SK-N-SH (cell line): ENCODE results near the gene NPAS3.

ENCODE experiments used
- CHD2 ChIP-seq: fragments of 150-350 bp; IDR thresholded peaks from 2 replicates; pipeline ENCODE4 v1.6.1; 2018; ENCODE audit warnings: low read length; ENCODE audit not compliant: partially characterized antibody
- TF ChIP-seq, protein P1 (sequence below): fragments of 200-600 bp; sonication (generic); IDR thresholded peaks from 2 replicates; pipeline ENCODE4 v1.6.1; 2017; ENCODE audit warnings: antibody characterized with exemption, mild to moderate bottlenecking, moderate library complexity

DNA sequence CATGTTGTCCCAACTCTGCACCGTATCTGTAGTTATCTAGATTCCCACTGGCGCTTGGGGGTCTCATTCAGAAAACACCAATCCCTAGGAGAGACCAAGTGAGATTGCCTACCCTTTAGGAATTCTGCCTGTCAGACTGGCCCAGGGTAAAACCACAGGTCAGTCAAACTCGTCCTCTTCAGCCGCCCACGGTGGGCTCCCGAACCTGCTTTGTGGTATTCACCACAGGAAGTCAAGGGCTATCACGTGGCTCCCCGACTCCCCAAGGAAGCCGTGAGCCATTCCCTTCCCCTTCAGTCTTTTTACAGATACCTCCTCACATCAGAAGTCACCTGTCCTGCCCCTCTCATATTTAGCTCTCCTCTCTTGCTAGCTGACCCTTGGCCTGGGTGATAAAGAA, 852.3 kb downstream of the NPAS3 start:
- TF ChIP-seq CHD2, result no peak
- TF ChIP-seq, protein P1, sequence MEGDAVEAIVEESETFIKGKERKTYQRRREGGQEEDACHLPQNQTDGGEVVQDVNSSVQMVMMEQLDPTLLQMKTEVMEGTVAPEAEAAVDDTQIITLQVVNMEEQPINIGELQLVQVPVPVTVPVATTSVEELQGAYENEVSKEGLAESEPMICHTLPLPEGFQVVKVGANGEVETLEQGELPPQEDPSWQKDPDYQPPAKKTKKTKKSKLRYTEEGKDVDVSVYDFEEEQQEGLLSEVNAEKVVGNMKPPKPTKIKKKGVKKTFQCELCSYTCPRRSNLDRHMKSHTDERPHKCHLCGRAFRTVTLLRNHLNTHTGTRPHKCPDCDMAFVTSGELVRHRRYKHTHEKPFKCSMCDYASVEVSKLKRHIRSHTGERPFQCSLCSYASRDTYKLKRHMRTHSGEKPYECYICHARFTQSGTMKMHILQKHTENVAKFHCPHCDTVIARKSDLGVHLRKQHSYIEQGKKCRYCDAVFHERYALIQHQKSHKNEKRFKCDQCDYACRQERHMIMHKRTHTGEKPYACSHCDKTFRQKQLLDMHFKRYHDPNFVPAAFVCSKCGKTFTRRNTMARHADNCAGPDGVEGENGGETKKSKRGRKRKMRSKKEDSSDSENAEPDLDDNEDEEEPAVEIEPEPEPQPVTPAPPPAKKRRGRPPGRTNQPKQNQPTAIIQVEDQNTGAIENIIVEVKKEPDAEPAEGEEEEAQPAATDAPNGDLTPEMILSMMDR, result no peak
